Endothelial cell of hepatic sinusoid (primary cell): ENCODE results near the gene DUOX2.
"Not testable (repeated sequence)": the region's sequence is repeated elsewhere in the genome, so short reads cannot be mapped to it uniquely, and the experiment has no call there.

ENCODE experiments used
- in situ Hi-C: cut with HindIII; loops from 2 replicates; pipeline ENCODE4 v1.10.0; 2017; ENCODE audit warnings: low sequenced_read_pairs

DUOX2 gene

DNA sequence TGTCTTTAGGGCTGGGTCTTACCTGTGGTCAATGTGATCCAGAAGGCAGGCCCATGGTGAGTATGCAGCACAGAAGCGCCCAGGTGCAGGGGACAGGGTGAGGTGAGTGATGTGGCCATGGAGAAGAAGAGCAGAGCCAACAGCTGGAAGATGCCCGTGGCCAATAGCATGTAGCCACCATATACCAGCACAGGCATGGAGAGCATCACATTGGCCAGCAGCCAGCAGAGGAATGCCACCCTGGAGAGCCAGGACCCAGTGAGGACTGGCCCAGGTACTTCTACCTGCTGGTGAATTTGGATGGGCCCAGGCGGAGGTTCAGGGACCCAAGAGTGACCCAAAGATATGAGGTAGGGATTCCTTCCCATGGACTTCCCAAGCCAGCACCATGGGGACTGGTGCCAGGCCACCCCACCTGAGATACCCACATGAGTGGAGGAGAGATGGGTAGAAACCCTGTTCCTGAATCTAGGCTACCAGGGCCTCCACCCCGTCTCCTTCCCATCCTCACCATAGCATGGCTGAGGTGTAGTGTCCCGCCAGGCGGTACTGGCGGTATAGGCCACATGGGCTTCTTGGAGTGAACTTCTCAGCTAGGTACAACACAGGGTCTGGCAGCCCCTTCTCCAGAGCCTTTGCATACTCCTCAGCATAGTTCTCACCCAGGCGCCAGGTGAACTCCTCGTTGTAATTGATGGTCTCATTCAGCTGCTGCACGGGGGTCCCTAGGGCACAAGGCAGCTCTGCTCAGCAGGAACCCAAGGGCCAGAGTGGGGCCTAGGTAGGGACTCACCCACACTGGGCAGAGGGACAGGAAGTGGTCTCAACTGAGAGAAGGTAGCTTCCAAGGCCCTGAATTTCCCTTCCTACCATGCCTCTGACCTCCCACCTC, 6.4 kb upstream of the DUOX2 start:
- in situ Hi-C loops, result no loop called here

DNA sequence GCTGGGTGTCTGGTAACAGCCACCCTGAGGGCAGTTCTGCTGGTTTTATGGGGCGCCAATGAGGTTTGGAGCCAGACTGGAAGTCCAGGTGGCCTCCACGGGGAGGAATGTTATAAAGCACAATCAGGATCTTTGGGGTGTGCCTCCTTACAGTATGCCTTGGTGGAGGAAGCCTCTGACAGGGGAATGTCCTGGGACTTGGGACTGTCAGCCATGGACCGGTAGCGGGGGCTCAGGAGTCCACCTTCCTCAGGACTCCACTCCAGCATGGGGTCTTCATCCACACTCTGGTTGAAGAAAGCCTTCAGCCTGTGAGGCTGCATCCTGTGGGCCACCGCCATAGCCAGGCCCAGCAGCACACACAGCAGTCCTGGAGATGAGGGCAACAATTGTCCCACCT, 5.0 kb upstream of the DUOX2 start:
- in situ Hi-C loops, result no loop called here

DNA sequence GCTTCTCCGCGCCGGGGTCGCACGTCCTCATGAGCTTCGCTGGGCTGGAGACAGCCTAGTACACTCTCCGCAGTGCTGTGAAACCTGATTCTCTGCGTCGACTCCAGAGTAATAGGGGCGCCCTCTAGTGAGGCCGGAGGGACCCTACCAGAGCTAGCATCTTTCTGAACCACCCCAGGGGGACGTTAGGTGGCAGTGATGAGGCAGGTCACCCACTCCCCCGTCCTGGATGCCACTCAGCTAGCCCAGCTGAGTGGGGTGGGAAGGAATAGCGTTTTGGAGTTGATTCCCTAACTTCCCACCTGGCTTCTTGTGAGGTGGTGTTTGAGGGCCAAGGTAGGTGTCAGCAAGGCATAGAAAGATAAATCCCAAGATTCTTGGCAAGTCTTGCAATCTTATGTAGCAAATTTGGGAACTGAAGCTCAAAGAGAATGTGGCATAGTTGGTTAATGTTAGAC, 4.2 kb upstream of the DUOX2 start:
- in situ Hi-C loops, result no loop called here

DNA sequence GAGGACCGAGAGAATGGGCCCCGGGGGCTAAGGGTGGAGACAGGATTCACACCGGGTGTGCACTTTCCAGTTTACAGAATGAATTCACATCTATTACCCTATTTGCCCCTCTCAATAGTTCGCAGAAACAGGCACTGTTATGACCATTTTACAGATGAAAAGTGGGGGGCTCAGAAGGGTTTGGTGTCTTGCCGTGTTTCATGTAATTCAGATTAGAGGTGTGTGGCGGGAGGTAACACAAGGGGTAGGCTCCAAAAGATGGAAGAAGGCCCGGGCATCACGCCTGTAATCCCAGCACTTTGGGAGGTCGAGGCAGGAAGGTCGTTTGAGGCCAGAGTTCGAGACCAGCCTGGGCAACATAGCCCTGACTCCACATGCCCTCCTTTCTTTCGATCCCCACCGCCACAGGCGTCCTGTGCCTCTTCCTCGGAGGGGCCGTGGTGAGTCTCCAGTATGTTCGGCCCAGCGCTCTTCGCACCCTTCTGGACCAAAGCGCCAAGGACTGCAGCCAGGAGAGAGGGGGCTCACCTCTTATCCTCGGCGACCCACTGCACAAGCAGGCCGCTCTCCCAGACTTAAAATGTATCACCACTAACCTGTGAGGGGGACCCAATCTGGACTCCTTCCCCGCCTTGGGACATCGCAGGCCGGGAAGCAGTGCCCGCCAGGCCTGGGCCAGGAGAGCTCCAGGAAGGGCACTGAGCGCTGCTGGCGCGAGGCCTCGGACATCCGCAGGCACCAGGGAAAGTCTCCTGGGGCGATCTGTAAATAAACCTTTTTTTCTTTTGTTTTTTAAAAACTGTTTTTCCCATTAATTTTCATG, 3.5 kb upstream of the DUOX2 start:
- in situ Hi-C loops, result no loop called here

DNA sequence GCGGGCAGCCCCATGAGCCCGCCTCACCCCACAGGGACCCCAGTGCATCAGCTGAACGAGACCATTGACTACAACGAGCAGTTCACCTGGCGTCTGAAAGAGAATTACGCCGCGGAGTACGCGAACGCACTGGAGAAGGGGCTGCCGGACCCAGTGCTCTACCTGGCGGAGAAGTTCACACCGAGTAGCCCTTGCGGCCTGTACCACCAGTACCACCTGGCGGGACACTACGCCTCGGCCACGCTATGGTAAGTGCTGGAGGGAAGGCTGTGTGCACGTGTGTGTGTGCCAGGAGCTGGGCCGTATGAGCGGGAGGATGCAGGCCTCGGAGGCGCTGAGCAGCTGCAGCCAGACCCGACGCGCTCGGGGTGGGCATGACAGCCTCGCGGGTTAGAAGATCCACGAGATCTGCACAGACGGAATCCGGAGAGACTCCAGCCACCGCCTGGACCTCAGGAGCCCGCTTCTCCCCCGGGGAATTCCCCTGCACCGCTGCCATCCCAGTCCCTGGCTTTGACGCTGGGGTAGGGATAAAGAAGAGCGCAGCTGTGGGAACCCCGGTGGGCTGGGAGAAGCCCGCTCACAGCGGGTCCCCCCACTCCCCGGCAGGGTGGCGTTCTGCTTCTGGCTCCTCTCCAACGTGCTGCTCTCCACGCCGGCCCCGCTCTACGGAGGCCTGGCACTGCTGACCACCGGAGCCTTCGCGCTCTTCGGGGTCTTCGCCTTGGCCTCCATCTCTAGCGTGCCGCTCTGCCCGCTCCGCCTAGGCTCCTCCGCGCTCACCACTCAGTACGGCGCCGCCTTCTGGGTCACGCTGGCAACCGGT, 2.7 kb upstream of the DUOX2 start:
- in situ Hi-C loops, result no loop called here

DNA sequence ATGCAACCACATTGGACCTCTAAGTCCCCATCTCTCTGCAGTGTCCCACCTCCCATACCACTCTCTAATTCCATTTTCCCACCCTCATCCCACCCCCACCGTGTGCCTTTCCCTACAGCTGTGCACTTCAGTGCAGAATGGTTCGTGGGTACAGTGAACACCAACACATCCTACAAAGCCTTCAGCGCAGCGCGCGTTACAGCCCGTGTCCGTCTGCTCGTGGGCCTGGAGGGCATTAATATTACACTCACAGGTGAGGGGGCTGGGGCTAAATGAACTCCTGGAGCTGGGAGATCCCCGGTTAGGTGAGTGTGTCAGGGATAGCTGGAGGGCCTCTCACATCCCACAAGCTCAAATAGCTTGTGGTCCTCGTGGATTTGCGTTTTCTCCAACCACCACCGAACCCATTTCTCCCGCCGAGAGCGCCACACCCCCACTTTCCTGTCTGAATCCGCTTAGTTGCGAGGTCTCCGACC, 2.1 kb upstream of the DUOX2 start:
- in situ Hi-C loops, result no loop called here

DNA sequence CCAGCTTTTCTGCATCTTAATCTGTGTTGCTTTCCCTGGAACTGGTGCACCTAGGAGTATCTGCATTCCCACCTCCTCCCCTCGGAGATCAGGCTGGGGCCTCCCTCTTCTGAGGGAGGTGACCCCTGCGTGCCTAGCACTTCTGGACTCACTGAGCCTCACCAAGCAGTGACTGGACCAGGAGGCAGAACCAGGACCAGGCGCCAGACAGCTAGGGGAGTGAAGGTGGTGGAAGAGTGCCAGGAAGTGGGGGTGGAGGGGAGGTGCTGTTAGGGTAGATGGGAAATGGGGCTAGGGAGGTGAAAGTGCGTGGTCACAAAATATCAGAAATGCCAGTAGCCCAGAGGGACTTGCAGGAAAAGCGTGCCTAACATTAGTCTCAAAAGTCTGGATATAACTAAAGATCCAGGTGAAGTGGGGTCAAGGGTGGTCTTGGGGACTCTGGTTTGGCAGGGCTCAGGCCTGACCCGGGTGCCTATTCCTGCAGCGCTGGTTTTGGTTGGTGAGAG, 1.4 kb upstream of the DUOX2 start:
- in situ Hi-C loops, result no loop called here

DNA sequence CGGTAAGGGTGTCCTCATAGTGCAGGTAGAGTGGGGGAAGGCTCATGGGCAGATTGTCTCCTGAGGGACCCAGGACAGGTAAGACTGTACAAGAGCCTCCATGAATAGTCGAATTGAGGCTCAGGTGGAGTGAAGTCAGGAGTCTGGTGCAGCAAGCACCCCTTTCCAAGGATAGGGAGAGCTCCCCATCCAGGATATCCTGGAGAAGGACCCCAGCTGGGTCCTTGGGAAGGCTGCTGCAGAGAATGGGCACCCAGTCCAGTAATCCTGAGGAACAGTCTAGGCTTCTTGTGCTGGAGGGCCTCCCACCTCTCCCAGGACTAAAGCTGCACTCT, 746 bp upstream of the DUOX2 start:
- in situ Hi-C loops, result no loop called here

DNA sequence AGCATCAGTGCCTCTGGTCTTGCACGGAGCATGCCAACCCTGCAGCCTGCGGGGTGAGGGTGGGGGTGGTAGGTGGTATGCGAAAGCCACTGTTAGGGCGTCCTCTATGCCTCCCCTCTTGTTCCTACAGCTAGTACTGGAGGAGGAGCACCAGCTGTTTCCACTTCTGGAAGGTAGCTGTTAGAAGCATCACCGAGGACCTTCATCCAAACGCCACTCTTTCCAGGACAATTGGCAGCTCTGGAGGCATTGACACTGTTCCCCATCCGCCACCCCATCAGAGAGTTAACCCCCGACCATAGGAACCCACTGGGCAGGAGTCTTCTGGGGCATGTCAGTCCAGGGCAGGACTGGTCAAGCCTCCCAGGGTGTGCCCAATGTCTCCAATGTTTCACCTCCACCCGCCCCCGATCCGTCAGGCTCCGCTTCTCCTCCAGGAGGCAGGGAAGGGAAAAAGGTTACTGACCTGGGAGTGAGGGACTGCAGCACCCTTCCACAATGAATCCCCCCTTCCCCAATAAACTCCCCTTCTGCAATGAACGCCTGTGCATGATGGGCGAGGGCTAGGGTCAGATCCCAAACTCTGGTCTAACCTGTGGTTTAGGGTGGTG, 487 bp downstream of the DUOX2 start:
- in situ Hi-C loops, result no loop called here

DNA sequence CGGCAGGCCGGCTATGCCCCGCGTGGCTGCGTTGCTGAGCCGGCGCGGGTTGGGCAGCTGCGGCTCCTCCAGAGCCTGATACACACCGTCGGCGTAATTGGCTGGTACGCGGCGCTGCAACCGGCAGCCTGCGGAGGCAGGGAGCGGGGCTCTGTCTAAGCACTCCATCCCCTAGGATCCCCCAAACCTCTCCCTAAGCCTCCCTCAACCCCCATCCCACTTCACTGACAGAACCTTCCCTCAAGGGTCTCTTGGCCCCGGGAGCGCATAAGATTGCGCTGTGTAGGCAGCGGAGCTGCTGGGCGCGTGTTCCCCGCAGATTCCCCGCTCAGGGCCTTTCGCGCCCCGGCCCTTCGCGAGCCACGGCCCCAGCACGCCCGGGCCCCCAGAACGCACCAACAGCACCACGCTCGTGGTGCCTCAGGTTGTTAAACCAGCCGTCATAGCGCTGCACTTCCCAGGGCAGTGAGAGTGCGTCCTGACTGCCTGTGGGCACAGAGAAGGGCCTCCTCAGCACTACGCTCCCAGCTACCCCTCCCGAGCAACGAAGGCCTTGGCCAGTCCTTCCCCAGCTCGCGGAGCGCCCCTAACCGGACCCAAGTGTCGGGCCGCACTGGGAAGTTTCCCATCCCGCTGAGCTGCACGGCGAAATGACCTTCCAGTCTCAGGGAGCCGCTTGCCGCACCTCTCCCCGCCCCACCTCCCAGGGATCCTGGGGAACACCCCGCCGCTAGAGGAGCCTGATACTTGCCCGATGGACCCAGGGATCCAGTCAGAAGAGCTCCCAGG, 1.2 kb downstream of the DUOX2 start:
- in situ Hi-C loops, result no loop called here

DNA sequence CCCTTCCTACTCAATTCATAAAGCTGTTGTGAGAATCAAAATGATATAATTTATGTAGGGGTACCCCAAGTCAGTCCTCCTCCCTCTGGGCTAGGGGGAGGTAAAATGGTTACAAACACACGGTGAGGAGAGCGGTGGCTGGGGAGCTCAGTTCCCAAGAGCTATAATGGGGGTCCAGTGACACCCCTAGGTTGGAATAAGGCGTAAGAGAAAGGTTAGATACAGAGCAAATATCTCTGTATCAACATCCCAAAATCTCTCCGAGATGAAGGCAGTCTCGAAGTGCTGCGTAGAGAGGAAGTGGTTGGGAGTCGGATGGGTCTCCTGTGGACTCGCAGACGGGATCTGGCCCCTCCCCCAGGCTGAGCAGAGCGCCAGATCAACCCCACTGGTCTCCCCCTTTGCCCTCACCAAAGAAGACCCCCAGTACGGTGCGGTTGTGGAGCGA, 1.8 kb downstream of the DUOX2 start:
- in situ Hi-C loops, result no loop called here

DNA sequence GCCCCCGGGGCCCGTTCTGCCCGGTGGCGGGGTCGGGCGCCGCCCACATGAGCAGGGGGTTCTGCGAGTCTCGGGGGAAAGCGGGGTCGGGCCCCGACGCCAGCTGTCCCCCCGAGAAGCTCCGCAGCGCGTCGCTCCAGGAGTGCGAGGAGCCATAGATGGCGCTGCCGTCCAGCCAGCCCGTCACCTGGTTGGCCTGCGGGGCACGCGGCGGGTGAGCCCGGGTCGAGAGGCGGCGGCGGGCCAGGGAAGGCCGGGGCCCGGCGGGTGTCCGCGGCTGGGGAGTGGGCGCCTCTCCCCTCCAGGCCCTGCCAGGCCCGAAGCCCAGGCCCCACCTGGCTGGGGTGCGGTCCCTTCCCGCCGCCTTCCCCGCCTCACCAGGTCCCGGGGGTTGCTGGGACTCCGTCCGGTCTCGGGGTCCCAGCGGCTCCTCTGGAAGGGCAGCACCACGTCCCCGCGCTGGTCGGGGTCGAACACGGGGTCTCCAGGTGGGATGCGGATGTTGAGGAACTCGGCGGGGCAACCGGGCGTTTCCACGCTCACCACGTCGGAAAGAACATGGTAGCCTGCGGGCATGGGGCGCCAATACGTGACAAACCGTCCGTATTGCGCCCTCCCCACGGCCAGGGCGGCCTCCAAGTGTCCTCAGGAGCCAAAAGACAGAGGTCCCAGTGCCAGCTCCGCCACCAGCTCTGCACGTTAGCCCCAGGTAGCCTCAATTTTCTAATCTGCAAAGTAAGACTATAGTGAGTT, 2.4 kb downstream of the DUOX2 start:
- in situ Hi-C loops, result no loop called here

DNA sequence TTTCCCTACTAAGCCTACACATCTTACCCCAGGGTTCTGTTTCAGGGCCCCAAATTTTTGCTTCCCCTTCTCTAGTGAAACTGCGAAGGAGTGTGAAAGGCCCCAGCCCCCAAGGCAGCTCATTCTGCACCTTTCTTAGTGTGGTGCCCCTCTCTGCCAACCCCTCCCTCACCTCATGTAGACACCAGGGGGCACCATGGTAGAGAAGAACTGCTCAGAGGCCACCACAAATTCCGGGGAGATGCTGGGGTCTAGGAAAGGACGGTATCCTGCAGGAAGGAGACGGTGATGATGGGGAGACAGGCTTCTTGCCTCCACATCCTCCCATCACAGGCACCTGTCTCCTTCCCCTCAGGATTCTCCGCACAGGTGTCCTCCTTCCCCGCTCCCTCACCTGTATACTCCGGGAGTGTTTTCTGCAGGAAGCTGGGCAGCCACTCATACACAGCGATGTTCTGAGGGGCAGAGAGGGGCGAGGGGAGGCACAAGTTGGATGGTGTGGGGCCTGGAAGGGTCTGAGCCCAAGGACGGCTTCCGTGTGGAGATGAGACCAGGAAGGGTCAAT, 3.6 kb downstream of the DUOX2 start:
- in situ Hi-C loops, result no loop called here

DNA sequence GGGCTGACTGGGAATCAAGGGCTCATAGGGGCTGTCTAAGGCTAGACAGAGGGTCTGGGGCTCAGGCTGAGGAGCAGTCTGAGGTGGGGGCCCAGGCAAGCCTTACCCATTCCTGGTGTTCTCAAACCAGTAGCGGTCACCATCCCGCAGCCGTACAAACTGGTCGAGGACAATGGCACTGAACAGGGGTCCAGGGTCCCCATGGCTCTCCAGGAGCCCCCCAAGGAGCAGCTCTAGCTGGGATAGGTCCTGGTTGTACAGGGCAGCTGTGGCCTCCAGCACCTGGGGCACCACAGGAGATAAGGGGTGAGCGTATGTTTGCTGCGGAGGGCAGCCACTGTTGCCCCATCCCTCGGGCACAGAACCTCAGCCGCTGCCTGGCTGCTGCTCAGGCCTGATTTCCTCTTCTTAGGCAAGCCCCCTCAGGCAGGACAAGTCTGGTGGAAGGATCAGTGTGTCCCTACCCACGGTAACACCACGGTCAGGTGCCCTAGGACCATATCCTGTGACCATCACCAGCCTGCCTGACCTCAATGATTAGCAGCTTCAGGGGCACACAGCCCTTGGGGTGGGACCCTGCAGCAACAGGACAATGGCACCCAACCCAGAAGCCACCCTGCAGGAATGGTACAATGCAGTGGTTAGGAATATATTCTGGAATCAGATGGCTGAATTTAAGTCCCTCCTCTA, 5.9 kb downstream of the DUOX2 start:
- in situ Hi-C loops, result no loop called here

DNA sequence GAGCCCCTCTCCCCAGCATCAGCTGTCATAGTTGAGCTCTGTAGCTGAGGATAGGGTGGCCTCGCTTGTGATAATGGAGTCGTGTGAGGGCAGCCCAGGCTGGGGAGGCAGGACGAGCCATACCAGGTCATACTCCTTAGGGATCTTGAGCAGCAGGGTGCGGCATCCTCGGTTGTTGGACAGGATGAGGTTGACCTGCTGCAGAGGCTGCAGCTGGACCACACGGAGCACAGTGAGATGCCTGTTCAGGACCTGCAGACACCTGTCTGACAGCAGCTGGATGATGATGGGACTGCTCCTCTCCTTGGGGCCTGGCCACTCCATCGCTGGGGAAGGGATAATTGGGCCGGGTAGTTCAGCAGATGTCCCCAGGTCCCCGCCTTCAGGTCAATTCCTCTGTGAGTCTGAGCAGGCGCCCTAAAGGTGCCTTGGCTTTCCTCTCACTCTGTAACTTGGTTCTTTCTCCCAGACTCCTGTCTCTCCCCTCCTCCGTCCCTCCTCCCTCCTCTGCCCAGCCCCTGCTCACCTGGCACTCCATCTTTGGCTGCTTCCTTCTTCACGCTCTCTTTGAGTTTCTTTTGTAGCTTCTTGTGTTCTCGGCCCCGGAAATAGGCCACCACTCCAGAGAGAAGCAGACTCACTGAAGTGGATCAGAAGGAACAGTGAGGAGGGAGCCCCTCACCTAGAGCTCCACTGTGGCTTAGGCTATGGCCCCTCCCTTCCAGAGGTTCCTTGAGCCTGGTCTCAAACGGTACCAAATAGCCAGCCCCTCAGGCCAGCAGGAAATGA, 7.8 kb downstream of the DUOX2 start:
- in situ Hi-C loops, result no loop called here

DNA sequence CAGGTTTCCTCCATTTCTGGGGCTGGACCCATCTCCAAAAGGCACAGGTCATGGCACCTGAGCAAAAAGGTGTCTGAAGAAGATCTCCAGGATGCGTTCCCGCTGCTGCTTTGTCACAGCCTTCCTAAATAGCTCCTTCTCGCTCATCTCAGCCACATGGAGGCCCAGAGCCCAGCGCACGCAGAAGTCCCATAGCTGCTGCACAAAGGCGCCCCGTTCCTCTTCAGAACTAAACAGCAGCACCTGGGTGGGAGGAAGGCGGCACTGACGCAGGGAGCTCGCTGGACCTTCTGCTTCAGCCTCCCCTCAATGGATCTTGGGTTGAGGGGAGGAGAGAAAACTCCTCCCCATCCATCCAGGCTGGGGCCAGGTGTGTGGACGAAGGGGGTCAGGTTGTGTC, 8.4 kb downstream of the DUOX2 start:
- in situ Hi-C loops, result no loop called here

DNA sequence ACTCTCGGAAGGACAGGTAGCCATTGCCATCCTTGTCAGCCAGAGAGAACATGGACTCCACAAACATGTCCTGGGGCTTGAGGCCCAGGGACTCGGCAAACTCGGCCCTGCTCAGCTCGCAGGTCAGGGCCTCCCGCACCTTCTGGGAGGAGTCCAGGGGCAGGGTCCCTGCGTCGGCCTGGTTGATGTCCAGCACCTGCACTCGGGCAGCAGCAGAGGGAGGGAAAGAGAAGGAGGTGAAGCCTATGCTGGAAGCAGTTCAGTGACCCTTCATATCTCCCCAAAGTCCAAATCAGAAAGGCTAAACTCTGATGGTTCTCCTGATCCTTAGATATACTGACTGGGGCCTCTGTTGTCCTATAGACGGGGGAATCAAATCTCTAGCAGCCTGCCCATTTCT, 9.8 kb downstream of the DUOX2 start:
- in situ Hi-C loops, result not testable (repeated sequence)
